ENCODE results near the gene IGDCC3.

DNA sequence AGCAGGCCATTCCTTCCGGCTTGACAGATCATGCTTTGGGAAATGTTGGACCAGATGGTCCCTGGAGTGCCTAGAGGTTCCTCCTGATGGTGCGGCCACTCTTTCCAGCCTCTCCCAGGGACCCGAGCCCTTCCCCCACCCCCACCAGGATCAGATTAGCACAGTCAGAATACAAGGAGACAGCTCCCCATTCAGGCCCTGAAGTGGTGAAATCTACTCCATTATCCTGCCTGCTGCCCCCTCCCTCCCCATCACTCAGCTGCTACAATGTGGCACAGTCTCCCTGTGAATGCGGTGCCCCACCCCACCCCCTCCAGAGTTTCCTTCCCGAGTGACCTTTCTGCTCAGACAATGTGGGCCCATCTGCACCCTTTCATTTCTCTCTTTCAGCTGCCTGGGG lies 43.9 kb downstream of the IGDCC3 start:
- TF ChIP-seq, protein P1, sequence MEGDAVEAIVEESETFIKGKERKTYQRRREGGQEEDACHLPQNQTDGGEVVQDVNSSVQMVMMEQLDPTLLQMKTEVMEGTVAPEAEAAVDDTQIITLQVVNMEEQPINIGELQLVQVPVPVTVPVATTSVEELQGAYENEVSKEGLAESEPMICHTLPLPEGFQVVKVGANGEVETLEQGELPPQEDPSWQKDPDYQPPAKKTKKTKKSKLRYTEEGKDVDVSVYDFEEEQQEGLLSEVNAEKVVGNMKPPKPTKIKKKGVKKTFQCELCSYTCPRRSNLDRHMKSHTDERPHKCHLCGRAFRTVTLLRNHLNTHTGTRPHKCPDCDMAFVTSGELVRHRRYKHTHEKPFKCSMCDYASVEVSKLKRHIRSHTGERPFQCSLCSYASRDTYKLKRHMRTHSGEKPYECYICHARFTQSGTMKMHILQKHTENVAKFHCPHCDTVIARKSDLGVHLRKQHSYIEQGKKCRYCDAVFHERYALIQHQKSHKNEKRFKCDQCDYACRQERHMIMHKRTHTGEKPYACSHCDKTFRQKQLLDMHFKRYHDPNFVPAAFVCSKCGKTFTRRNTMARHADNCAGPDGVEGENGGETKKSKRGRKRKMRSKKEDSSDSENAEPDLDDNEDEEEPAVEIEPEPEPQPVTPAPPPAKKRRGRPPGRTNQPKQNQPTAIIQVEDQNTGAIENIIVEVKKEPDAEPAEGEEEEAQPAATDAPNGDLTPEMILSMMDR (IDR thresholded peaks at IDR 0.05): no peak
- no peak for TF ChIP-seq EZH2 (IDR thresholded peaks at IDR 0.05; ENCODE audit: borderline replicate concordance, insufficient read depth, low read depth, low read length, poor library complexity, severe bottlenecking)
